Endothelial cell of umbilical vein (primary cell): ENCODE data around the gene TMEM37. TPM values are rescaled to one million over a fixed set of nuclear protein-coding genes. Genes with fewer than 3 reads are reported as not detected.

Experiments
- BruUV-seq: library from RNA; stranded (reverse); fragments of 400-500 nt; replicated peaks from 2 replicates; lab custom pipeline; 2021; lab: Mats Ljungman, UMichigan
- CTCF ChIA-PET: fragments of 300-600, 350-600 bp; sonication (Branson Sonifier 250); formaldehyde crosslinking; loops from one replicate; lab custom pipeline; 2021; ENCODE audit warnings: antibody characterized with exemption, inconsistent platforms; lab: Charles Lee
- POLR2A ChIA-PET: fragments of 300-600, 350-600 bp; sonication (Branson Sonifier 250); formaldehyde crosslinking; loops from one replicate; lab custom pipeline; 2021; ENCODE audit warnings: antibody characterized with exemption, inconsistent platforms; lab: Charles Lee
- DNase-seq: peaks from one replicate; pipeline ENCODE4 v3.0.0-alpha.2; 2011; ENCODE audit warnings: low read depth, low spot score
- FAIRE-seq: peaks from 2 replicates; lab custom pipeline; 2011; peaks lifted over from hg19 to GRCh38; lab: Jason Lieb, UNC
- H2AFZ ChIP-seq: 2 replicates; pipeline ENCODE4 v1.6.0; 2012; ENCODE audit warnings: low read depth, low read length, control low read depth, inconsistent platforms
- H3K27ac ChIP-seq: 2 replicates; pipeline ENCODE4 v1.5.1; 2011; ENCODE audit warnings: low read depth, mild to moderate bottlenecking, control low read depth, low read length, moderate library complexity; ENCODE audit not compliant: insufficient read depth
- H3K27me3 ChIP-seq, 2 experiments: 2 replicates each; pipeline versions ENCODE4 v1.6.0 to v1.6.1; 2011; ENCODE audit warnings: low read length in 2 of 2, mixed read lengths in 1 of 2; ENCODE audit not compliant: control insufficient read depth in 2 of 2, insufficient read depth in 2 of 2
- H3K36me3 ChIP-seq, 2 experiments: 2 replicates in 1 of 2; 3 replicates in 1 of 2; pipeline ENCODE4 v1.5.1; 2011; ENCODE audit warnings: low read length in 2 of 2, mild to moderate bottlenecking in 1 of 2, moderate library complexity in 1 of 2; ENCODE audit not compliant: control insufficient read depth in 2 of 2, insufficient read depth in 2 of 2; ENCODE audit errors: extremely low read depth in 1 of 2
- H3K4me1 ChIP-seq: 3 replicates; pipeline ENCODE4 v1.5.1; 2011; ENCODE audit warnings: mild to moderate bottlenecking, low read length; ENCODE audit not compliant: control insufficient read depth, insufficient read depth; ENCODE audit errors: extremely low read depth
- H3K4me2 ChIP-seq: 2 replicates; pipeline ENCODE4 v1.6.1; 2011; ENCODE audit warnings: low read length, control low read depth, mixed read lengths; ENCODE audit not compliant: insufficient read depth
- H3K4me3 ChIP-seq, 3 experiments: fragments of 200-600 bp in 1 of 3; sonication (generic), shearing (Covaris generic) in 1 of 3; replicated peaks in 1 of 3; 2 replicates each; pipeline ENCODE4 v1.5.1; 2011 to 2016; ENCODE audit warnings: control low read depth in 3 of 3, low read length in 3 of 3, mild to moderate bottlenecking in 2 of 3, inconsistent platforms in 1 of 3, low read depth in 1 of 3, moderate library complexity in 1 of 3; ENCODE audit not compliant: insufficient read depth in 1 of 3
- H3K79me2 ChIP-seq: 2 replicates; pipeline ENCODE4 v1.6.0; 2012; ENCODE audit warnings: low read length, inconsistent platforms; ENCODE audit not compliant: control insufficient read depth, insufficient read depth
- H3K9ac ChIP-seq: replicated peaks from 2 replicates; pipeline ENCODE3; 2011; ENCODE audit warnings: low read length, control low read depth; ENCODE audit not compliant: insufficient read depth; ENCODE audit errors: extremely low read depth
- H3K9me1 ChIP-seq: replicated peaks from 3 replicates; pipeline ENCODE4 v1.6.0; 2011; ENCODE audit warnings: mild to moderate bottlenecking, low read length; ENCODE audit not compliant: control insufficient read depth, insufficient read depth; ENCODE audit errors: extremely low read depth
- H3K9me3 ChIP-seq: replicated peaks from 2 replicates; pipeline ENCODE4 v1.5.1; 2012; ENCODE audit warnings: low read length, inconsistent platforms; ENCODE audit not compliant: control insufficient read depth, insufficient read depth
- H4K20me1 ChIP-seq: replicated peaks from 2 replicates; pipeline ENCODE3; 2011; ENCODE audit warnings: mild to moderate bottlenecking, low read length; ENCODE audit not compliant: control insufficient read depth, insufficient read depth; ENCODE audit errors: extremely low read depth
- CTCF ChIP-seq, 2 donors: IDR thresholded peaks; 1 replicate in 1 of 2; 2 replicates in 1 of 2; pipeline ENCODE4 v1.5.1; 2011; ENCODE audit warnings: low read length in 2 of 2, mild to moderate bottlenecking in 2 of 2, moderate library complexity in 2 of 2, control low read depth in 1 of 2, inconsistent platforms in 1 of 2, low read depth in 1 of 2; ENCODE audit not compliant: insufficient read depth in 1 of 2; ENCODE audit errors: extremely low read depth in 1 of 2
- EZH2 ChIP-seq: IDR thresholded peaks from 2 replicates; pipeline ENCODE4 v1.6.1; 2012; ENCODE audit warnings: borderline replicate concordance, low read depth, mild to moderate bottlenecking, moderate library complexity, low read length, inconsistent platforms; ENCODE audit not compliant: severe bottlenecking
- FOS ChIP-seq: IDR thresholded peaks from 2 replicates; pipeline ENCODE4 v1.6.1; 2011; ENCODE audit warnings: mild to moderate bottlenecking, low read length, moderate library complexity, borderline replicate concordance; ENCODE audit not compliant: insufficient read depth
- GATA2 ChIP-seq: IDR thresholded peaks from 2 replicates; pipeline ENCODE4 v1.7.0; 2011; ENCODE audit warnings: low read depth, mild to moderate bottlenecking, moderate library complexity, mixed read lengths, low read length; ENCODE audit not compliant: insufficient read length, insufficient read depth
- JUN ChIP-seq: IDR thresholded peaks from 2 replicates; pipeline ENCODE4 v1.6.1; 2011; ENCODE audit warnings: borderline replicate concordance, low read depth; ENCODE audit not compliant: insufficient read length, insufficient read depth
- MAX ChIP-seq: IDR thresholded peaks from 2 replicates; pipeline ENCODE4 v1.6.1; 2011; ENCODE audit not compliant: insufficient read depth, insufficient read length
- MYC ChIP-seq: IDR thresholded peaks from one replicate; pipeline ENCODE4 v1.6.1; 2011; ENCODE audit warnings: mild to moderate bottlenecking, low read depth, low read length
- POLR2A ChIP-seq: IDR thresholded peaks from 2 replicates; pipeline ENCODE4 v1.6.1; 2012; ENCODE audit warnings: low read depth, mild to moderate bottlenecking, control low read depth, low read length
- POLR2AphosphoS5 ChIP-seq: IDR thresholded peaks from 2 replicates; pipeline ENCODE4 v1.6.1; 2012; ENCODE audit warnings: low read depth, mild to moderate bottlenecking, control low read depth, low read length, moderate library complexity; ENCODE audit not compliant: insufficient read depth
- dilution Hi-C: fragments of 300-500 bp; cut with MboI; formaldehyde crosslinking; loops from one replicate; pipeline ENCODE4 v1.15.0; 2019; ENCODE audit warnings: low sequenced_read_pairs; ENCODE audit not compliant: extremely low pct_ligation_motif_present
- intact Hi-C: fragments of 100-400 bp; cut with micrococcal nuclease; formaldehyde crosslinking; loops from one replicate; pipeline ENCODE4 v1.10.0; 2022
- polyA plus RNA-seq, 4 experiments: library from polyadenylated mRNA; depleted of rRNA in 3 of 4; stranded (reverse) in 3 of 4; unstranded in 1 of 4; fragments of >200 nt; gene quantifications; 2 replicates each; pipeline versions ENCODE4 v1.2.1 to v1.2.3, GENCODE V29; 2011 to 2012; ENCODE audit warnings: missing spikeins in 1 of 4
- total RNA-seq: library from RNA; stranded (reverse); gene quantifications from 2 replicates; pipeline ENCODE4 v1.2.3, GENCODE V29; 2021

TMEM37 gene
- total and polyA plus RNA-seq, 2 donors (not counting 3 experiments of a cell fraction or from before 2014, with no cell fraction given), result 3.5 to 16.2 TPM

- dilution Hi-C loops, result no loop called here
- Histone ChIP-seq H3K27ac (no peak overlapping the region), H3K79me2 (no peaks in the 10 kb centered on the region), H3K4me2 (no peak overlapping the region), H3K9ac (no peak overlapping the region), H3K36me3 (no peaks in the 10 kb centered on the region), H4K20me1 (no peaks in the 10 kb centered on the region), H3K27me3 (peaks cover 4 to 9% of the 10 kb centered on the region in 2 experiments), H3K4me1 (no peaks in the 10 kb centered on the region), H3K9me1 (no peaks in the 10 kb centered on the region), H3K9me3 (no peaks in the 10 kb centered on the region), H2AFZ (no peak overlapping the region), H3K4me3 (no peak overlapping the region)
- POLR2A ChIA-PET, result no interaction called here
- BruUV-seq, result no TSS peak
- DNase-seq (no peak), FAIRE-seq (no peak)
- TF ChIP-seq POLR2A (no peak), MAX (no peak), CTCF (IDR thresholded peaks at IDR 0.05; ENCODE audit: extremely low read depth in 1 of 2, insufficient read depth in 1 of 2, low read depth in 1 of 2, low read length in 2 of 2) (no peak), POLR2AphosphoS5 (no peak), FOS (no peak), MYC (no peak), EZH2 (no peak), JUN (no peak), GATA2 (no peak)
- CTCF ChIA-PET, result interaction anchor here (1.2 kb wide), 1 partner anchor 93 kb away, joined by 3 read pairs; no protein-coding TSS in a partner anchor
- intact Hi-C loops, result no loop called here
Observed at GRCh38 chr2:119383410-119384140, 48.1 kb upstream of the TMEM37 start.
